B cell (primary cell): ENCODE results near the gene KIF26B.

Experiments used
- EZH2 ChIP-seq: IDR thresholded peaks from 2 replicates; pipeline ENCODE4 v1.6.1; 2012; ENCODE audit warnings: borderline replicate concordance, low read depth, mild to moderate bottlenecking, moderate library complexity, low read length; ENCODE audit not compliant: insufficient read depth, poor library complexity, severe bottlenecking
- TF ChIP-seq, protein P1 (sequence below): fragments of 200-600 bp; IDR thresholded peaks from one replicate; pipeline ENCODE4 v1.8.0; 2022; ENCODE audit warnings: antibody characterized with exemption, mild to moderate bottlenecking

DNA sequence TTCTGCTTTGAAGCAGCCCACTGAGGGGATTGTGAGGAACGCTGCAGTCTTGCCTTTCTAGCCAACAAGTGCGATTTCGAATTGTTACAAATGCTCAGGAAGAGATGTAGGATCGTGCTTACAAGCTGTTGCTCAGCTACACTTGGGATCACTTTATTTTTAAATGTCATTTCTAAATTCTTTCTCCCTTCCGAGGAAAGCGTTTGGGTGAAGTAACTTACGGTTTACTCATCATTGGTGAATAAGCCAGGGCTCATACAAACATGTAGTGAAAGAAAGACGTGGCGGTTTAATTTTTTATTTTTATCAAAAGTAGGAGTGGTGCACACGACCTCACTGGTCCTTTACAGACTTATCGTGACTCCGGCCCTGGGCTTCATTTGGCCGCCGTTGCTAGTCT is 386.6 kb downstream of the KIF26B start:
- TF ChIP-seq, protein P1, sequence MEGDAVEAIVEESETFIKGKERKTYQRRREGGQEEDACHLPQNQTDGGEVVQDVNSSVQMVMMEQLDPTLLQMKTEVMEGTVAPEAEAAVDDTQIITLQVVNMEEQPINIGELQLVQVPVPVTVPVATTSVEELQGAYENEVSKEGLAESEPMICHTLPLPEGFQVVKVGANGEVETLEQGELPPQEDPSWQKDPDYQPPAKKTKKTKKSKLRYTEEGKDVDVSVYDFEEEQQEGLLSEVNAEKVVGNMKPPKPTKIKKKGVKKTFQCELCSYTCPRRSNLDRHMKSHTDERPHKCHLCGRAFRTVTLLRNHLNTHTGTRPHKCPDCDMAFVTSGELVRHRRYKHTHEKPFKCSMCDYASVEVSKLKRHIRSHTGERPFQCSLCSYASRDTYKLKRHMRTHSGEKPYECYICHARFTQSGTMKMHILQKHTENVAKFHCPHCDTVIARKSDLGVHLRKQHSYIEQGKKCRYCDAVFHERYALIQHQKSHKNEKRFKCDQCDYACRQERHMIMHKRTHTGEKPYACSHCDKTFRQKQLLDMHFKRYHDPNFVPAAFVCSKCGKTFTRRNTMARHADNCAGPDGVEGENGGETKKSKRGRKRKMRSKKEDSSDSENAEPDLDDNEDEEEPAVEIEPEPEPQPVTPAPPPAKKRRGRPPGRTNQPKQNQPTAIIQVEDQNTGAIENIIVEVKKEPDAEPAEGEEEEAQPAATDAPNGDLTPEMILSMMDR, result no peak
- TF ChIP-seq EZH2, result no peak
